Myocyte (in vitro differentiated cells): Measurements from ENCODE around the gene ASB2. TPM values are rescaled to one million over a fixed set of nuclear protein-coding genes. Genes with fewer than 3 reads are reported as not detected.
A peak's percentile ranks its signal among the peaks of the same experiment; 100 is the strongest.

Source experiments
- DNase-seq: peaks from one replicate; pipeline ENCODE4 v3.0.0-alpha.2; 2012; ENCODE audit warnings: low read depth
- total RNA-seq: library from RNA; depleted of rRNA; stranded (reverse); fragments of >200 nt; gene quantifications from 2 replicates; pipeline ENCODE4 v1.2.3, GENCODE V29; 2014

Gene ASB2
- total RNA-seq, 1 donor from 2014 or later: 8.9 TPM

DNA sequence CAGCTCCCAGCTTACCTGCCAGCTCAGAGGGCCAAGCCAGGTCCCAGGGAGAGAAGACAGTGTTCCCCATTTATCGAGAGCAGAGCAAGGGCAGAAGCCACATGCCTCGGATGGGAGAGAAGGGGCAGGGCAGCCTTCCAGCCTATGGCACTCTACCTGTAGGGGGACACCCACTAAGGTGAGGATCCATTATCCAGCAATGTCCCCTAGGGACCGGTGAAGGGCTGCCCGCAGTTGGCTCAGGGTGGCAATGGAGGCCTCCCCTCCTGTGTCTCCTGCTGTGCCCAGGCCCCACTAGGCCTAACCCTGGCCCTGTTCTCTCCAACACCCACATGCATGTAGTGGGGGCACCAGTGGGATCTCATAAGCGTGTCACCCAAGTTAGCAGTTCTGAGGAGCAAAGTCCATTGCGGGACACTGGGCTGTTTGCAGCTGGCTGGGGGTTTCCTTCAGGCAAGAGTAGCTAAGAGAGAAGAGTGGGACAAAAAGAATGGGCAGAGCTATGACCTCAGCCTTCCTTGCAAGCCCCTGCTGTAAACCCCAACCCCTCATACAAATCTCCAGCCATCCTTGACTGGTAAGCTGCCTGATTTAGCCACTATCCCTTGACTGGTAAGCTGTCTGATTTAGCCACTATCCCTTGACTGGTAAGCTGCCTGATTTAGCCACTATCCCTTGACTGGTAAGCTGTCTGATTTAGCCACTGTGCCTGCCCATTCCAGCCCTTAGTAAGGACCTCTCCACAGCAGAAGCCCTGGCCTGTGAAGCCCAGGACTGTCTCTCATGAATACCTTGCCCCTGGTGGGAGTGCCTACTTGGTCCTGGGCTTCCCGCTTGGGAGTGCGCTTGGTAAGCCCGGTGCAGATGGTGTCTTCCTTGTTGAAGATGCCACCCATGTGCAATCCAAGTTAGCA lies 5.2 kb upstream of the ASB2 start:
- DNase-seq: peak; percentile 75

DNA sequence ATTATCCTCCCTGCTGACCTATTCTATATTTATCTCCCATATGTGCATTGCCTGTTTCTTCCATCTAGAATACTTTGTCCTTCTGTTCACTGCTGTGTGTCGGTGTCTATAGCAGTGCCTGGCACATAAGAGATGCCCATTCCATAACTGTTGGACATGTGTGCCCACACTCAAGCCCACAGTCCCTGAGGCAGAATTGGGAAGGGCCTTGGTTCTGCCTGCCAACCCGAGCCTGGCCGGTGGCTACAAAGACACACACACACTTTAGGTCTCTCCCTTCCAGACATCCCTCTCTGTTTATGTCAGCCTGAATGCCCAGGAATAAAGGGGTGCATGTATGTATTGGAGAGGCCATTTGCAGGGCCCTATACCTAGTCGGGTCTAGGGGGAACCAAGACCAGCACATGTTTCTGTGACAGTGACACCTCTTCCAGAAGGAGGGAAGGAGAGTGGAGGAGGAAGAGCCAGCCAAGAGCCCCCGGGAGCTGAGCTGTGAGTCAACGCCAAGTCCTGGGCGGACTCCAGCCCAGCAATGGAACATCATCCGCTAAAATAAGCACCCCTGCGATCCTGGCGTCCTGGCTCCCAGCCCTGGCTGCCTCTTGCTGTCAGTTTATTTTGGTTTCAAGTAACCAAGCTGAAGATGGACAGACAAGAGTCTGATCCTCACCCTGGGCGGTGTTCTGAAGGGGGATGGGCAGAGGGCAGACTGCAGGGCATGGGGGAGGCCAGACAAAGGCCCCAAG lies 4.3 kb upstream of the ASB2 start:
- DNase-seq: peak; percentile 93

DNA sequence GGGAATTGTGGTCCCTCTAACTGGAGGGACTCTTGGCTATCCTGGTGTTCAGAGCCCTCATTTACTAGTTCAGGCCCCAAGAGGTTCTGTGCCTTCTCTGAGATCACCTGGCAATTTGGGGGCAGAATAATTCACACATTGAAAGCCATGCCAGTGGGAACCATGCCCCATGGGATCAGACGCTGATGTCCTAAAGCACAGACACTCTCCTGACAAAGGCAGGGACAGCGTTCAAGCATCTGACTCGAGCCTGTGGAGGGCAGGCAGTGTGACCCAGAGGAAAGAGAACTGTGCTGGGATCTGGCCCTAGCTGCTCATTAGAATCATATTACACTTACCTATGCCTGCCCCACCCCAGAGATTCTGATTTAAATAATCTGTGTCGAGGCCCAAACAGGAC lies 2.4 kb upstream of the ASB2 start:
- no peak for DNase-seq

DNA sequence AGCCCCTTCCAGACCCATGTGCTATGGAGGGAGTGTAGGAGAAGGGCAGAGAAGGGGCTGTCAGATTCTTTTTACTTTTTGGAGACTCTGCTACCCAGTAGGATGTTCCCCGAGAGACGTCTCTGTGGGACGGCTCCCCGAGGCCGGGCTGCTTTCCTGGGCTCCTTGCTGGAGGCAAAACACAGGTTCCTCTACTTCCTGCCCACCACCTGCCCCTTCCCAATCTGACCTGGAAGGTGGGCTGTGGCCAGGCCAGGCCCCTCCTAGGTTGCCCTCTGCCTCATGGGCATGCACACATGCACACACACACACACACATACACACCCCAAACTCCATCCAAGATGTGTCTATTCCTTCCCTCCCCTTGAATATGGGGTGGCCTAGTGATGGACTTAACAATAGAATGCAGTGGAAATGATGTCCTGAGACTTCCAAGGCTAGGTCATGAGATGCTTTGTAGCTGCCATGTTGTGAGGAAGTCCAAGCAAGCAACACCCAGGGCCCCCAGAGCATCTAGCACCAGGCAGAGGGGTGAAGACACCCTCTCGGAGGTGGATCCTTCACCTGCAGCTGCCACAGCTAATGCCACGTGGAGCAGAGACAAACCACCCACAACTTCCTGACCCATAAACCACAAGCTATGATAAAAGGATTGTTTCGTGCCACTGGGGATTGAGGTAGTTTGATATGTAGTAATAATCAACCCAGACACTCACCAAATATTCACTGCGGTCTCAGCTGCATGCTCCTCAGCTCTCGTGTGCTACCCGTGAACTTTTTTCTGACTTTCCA lies 1.6 kb upstream of the ASB2 start:
- DNase-seq: peak; percentile 51

DNA sequence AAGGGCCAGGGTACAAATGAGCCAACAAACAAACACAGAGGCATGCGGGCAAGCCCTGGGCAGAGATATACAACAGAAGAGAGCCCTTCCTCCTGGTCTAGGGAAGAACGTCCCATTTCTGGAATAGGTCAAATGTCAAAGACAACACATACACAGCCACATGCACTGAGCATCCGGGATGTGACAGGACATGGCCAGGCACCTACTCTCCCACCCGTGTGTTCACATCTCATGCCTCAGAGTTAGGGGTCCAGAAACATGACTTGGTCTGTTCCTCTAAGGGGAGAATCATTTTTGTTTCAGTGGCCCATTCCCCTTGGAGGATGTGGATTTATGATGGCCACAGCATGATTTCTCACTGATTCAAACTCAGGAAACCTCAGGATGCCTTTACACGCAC lies 801 bp upstream of the ASB2 start:
- no peak for DNase-seq

DNA sequence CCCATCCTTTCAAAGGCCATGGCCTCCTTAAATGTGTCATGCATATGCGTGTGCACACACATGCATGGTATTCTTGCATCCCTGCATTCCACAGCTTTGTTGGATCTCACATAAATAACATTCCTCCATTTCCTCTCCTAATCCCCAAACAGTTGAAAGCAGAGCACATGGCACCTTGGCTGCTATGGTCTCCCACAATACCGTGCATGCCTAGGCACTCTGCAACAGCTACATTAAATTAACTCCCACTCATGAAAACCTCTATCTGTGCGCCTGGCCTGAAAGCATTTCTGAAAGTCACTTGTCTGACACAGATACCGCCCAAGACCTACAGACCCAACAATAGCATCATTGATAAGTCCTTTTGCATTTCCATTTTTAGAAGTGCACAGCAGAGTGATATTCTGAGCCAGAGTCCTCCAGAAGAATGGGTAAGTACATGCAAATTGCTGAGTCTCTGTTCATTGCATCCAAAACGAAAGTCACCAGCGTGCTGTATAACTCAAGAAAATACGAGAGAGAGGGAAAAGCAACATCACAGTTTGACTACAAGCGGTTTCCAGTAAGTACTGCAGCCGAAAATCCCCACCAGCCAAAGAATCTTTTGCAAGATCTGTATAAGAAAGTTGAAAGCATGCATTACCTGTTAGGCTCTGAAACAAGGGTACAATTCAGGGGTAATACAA lies 436 bp downstream of the ASB2 start:
- DNase-seq: no peak

DNA sequence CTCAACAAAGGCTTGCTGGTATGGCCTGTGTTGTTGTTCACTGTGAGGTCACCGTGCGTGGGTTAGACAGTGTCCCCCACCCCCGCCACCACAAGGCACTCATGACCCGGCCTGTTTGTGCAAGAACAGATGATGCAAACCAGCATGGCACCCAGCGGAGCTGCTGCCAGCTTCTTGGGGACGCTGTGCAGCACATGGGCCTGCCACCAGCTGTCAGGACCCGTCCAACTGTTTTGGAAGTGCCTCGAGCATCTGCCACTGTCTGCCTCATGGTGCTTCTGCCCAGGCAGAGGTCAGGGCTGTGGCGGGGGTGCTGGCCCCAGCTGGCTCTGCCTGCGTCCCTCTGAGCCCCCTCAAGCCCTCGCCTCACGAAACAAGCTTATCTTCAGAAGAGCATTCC lies 1.5 kb downstream of the ASB2 start:
- DNase-seq: peak; percentile 96

DNA sequence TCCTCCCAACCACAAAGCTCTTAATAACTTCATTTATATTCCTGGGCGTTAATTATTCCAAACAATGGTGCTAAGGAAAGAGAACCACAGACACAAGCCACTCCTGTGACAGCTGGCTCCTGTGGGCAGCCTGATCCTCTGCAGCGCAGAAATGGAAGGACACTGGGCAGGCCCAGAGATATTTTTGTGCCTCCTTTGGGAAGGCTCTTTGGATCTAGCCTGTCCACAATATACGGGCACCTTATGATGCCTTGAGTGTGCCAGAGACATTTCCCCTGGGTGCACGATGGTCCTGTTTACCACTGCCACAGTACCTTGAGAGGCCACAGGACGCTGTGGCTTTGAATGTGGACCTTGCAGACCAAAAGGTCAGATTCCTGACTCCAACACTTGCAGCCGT lies 2.1 kb downstream of the ASB2 start:
- DNase-seq: peak; percentile 88

DNA sequence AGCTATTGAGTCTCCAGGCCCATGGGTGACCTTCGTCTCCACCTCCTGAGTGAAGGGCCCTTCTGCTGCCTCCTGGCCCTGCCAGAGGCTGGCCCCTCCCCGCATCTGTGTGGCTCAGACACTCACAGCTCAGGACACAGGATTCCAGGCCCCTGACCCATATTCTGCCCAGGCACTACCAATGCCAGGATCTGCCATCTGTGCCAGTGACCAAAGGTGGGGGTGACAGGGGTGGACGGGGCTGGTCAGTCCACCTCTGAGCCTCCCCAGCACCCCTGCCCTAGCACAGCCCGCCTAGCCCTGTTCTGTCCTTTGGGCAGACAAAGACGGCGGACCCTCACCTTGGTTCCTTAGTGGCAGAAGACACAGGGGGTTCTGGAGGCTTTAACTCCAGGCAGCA lies 2.8 kb downstream of the ASB2 start:
- peak; percentile 59 for DNase-seq

DNA sequence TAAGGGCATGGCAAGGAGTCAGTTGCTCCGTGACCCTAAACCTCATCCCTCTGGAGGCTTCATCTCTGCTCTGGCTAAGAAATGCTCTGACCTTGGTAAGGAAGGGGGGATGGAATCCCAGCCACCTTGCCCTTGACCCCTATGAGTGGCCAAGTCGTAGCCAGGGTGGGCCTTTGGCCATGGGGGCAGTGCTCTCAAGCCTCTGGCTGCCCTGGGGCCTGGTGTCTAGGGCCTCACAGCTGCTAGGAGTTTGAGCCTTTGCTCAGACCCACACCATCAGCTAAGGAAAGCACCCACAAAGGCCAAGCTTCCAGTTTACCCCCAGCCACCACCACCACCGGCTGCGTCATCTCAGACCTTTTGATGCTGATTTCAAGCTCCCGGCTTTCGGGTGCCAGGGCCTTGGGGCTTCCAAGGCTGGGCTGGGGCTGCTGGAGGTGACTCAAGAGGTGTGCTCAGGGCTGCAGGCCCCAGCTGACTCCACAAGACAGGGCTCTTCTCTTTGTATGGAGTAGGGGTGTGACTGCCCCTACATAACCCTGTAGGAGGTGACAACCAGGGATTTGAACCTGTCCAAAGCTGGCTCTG lies 3.7 kb downstream of the ASB2 start:
- DNase-seq: no peak

DNA sequence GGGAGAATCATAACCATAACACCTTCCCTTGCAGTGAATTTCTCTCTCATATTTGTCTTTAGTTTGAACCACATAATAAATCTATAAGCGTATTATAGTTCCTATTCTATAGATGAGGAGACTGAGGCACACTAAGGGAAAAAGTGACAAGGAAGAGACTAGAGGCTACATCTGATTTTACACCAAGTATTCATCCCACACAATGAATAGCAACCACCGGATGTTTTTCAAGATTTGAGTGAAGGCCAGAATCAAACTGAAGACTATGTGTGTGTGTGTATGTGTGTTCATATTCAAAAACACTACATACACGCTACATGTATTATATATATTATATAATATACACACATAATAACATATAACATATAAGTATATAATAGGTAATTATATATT lies 4.7 kb downstream of the ASB2 start:
- no peak for DNase-seq

DNA sequence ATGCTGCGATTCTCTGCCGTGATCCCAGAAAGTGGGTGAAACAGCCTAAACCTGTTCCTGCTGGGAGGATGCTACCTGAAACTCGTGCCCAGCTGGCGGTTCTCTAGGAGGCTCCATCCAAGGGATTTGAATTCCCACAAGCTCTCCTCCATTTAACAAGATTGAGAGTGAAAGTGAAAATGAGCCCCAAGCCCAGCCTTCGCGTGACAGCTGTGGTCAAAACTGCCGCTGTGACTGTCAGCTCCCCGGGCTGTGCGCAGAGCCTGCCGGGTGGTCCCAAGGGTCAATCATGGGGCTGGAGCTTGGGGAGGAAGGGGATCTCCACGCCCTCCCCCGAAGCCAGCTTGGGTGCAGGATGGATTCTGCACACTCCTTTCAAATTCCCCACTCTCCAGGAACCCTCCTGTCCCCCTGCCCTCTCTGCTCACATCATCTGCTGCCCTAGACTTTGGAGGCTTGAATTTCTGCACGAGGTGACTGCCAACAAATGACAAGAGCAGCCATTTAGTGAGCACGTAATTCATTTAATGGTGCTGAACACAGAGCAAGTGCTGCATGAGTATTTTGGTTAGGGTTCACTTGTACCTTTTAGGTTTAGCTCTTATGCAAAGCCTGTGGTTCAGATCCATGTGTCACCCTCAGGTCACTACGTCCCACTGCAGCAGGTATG lies 5.3 kb downstream of the ASB2 start:
- DNase-seq: peak; percentile 51

DNA sequence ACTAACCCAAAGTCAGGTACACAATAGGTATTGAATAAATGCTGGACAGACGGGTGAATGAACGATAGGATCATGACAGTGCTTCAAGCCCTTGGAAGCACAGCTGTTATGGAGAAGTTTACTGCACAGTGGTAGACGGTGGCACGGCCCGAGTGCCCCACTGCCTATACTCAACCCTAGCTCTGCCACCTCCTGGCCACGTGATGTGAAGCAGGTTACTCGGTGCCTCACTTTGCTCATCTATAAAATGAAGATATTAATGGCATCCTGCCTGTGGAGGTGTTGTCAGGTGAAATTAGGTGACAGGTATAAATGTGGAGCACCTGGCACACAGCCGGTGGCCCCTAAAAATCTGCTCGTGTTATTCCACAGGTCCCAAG lies 5.8 kb downstream of the ASB2 start:
- no peak for DNase-seq

DNA sequence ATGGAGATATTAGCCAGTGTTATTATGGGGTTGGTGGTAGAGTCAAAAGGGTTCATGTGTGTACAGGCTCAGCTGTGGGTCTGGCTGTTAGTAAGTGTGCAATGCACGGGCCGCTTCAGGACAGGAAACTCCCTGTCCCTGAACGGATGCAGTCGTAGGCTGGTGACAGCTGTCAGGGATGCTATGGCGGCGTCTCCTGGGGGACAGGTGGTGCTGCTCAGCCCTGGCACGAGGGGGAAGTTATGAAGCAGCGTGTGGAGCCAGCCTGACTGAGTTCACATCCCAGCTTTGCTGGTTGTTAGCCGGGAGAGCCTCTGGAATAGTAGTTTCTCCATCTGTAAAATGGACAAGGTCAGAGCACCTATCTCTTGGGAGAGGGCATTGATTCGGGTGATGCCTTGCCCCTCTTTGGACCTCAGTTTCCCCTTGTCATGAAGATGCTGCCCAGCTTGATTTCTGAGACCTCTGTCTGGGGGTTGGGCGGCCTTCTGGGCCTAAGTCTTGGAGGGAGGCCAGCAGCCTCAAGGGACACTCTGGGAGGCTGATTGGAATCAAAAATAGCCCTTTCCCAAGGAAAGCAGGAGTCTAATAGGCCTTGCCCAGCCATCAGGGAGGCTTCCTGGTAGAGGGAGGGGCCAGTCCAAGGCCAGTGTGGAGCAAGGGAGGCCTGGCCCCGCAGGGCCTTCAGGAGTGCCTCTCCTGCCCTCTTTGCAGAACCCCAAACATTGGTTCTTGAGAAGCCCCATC lies 7.1 kb downstream of the ASB2 start:
- no peak for DNase-seq

DNA sequence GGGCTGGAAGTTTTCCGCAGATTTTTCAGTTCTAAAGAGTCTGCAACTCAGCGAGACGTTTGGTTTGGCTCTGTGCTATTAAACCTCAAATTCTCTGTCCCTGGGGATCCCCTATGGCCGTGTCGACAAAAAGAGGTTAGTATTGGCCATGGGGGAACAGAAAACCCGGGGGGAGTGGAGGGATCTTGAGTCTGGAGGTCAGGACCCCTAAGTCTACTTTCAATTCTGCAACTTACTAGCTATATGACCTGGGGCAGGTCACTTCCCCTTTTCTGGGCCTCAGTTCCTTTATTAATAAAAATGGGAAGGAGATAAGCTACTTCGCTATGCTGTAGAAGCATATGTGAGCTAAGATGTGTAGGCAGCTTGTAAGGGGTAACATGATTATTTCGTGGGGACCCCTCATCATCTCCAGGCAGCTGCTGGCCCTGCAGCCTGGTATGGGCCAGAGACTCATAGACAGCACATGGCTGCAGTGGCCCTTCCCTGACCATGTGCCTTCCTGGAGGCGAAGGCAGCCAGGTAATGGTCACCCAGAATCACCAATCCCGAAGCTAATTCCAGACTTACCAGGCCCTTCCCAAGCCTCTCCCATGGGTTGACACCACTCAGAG lies 8.6 kb downstream of the ASB2 start:
- no peak for DNase-seq

DNA sequence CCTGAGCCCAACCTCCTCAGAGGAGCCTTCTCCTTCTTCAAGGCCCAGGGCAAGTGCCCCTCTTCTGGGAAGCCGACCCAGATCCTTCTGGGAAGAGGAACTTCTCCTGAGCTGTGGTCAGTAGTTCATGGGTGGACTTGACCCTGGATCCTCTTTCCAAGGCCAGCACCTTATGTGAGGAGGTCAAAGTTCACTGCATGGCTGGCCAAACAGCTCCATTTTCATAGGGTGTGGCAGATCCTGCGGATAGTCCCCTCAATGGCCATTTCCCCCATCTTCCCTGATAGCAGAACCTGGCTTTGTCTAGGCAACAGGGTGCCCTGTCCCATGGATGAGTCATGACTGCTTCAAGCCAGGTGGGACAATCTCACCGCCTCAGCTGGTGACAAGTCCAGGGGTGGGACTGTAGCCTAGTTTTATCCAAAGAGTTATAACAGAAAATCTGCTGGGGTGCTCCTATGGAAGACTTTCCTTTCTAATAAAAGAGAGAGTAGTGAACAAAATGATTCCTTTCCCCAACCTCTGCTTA lies 10.4 kb downstream of the ASB2 start:
- no peak for DNase-seq

DNA sequence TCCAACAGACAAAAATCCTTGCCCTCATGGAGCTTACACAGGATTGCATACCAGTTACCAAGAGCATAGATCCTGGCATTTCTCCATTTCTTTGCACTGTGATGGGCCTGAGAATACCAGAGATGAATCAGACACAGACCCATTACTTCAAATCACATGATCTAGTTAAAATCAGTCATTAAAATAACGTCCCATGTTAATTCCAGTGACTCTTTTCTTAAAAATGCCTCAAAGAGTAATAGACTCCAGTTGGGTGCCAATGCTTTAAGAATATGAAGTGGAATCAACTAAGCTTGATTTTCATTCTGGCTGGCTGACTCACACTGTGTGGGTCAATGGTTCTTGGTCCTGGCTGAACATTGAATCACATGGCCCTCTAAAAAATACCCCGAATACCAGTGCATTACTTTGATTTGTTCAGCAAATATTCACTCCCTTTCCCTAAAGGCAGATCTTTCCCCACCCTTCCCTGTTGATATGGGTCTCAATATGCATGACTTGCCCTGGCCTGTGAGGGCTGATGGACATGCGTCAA lies 11.0 kb downstream of the ASB2 start:
- DNase-seq: peak; percentile 49

DNA sequence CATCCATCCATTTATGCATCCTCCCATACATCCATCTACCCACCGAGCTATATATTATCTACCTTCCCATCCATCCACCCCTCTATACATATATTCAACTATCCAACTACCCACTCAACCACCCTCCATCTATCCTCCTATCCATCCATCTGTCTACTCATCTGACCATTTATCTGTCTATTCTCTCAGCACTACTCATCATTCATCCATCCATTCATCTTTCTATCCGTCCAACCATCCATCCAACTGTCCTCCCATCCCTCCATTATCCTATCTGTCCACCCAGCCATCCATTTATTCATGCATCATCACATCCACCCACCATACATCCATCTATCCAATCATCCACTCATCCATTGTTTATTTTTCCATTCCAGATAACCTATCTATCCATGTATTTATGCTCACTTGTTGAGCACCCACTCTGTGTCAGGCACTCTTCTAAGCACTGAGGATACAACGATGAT lies 11.5 kb downstream of the ASB2 start:
- no peak for DNase-seq
